Body of pancreas (tissue), 4 donors: ENCODE measurements around the gene PCSK2.

ENCODE experiments used
- CTCF ChIP-seq, 7 experiments: fragments of 450-650 bp in 4 of 7; fragments of 200-600 bp in 3 of 7; sonication (generic) in 3 of 7; IDR thresholded peaks; one replicate each; pipeline ENCODE4 v1.5.1; 2016 to 2019; ENCODE audit warnings: antibody characterized with exemption in 7 of 7
- POLR2A ChIP-seq, 3 donors: fragments of 450-650 bp; IDR thresholded peaks; one replicate each; pipeline ENCODE4 v1.6.1; 2016; ENCODE audit warnings: antibody characterized with exemption in 3 of 3, mild to moderate bottlenecking in 2 of 3

GRCh38 chr20:17236766-17237165, 9.9 kb downstream of the PCSK2 start:
- no peak for TF ChIP-seq POLR2A (IDR thresholded peaks at IDR 0.05)
- TF ChIP-seq CTCF (IDR thresholded peaks at IDR 0.05), result no peak
